ENCODE measurements around the gene SLC49A3.

DNA sequence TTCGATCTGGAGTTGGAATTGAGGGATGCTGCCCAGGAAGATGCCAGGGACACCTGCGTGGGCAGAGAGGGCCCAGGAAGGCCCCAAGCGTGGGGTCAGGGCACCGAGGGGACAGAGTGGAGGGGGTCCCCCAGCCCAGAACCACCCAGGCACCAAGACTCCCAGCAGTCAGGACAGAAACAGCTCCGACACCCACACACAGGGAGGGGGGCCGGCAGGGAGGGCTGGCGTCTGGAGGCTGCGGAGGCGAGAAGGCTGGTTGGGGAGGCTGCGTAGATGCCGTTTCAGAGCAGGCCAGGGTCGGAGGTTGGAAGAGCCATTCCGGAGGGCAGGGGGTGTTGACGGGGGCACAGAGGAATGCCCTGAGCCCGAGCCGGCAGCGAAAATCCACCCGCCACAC, 38.5 kb downstream of the SLC49A3 start:
- TF ChIP-seq, protein P1, sequence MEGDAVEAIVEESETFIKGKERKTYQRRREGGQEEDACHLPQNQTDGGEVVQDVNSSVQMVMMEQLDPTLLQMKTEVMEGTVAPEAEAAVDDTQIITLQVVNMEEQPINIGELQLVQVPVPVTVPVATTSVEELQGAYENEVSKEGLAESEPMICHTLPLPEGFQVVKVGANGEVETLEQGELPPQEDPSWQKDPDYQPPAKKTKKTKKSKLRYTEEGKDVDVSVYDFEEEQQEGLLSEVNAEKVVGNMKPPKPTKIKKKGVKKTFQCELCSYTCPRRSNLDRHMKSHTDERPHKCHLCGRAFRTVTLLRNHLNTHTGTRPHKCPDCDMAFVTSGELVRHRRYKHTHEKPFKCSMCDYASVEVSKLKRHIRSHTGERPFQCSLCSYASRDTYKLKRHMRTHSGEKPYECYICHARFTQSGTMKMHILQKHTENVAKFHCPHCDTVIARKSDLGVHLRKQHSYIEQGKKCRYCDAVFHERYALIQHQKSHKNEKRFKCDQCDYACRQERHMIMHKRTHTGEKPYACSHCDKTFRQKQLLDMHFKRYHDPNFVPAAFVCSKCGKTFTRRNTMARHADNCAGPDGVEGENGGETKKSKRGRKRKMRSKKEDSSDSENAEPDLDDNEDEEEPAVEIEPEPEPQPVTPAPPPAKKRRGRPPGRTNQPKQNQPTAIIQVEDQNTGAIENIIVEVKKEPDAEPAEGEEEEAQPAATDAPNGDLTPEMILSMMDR (IDR thresholded peaks at IDR 0.05; ENCODE audit: poor library complexity, severe bottlenecking) = no peak
- no peak for TF ChIP-seq TAF1 (IDR thresholded peaks at IDR 0.05; ENCODE audit: low read depth)
- no peak for TF ChIP-seq EZH2 (IDR thresholded peaks at IDR 0.05; ENCODE audit: borderline replicate concordance, insufficient read depth, low read length, poor library complexity, severe bottlenecking)
- no peak for TF ChIP-seq SMC3 (conservative IDR thresholded peaks at IDR 0.05; ENCODE audit: poor library complexity)
- TF ChIP-seq RAD21 (conservative IDR thresholded peaks at IDR 0.05) = no peak

Data from neural cell (in vitro differentiated cells).